Ovary (tissue), 9 donors: Measurements from ENCODE around the gene PAK1. TPM values are rescaled to one million over a fixed set of nuclear protein-coding genes. Genes with fewer than 3 reads are reported as not detected.

Experiments used
- DNase-seq, 5 donors: peaks; one replicate each; pipeline ENCODE4 v3.0.0-alpha.2; 2019 to 2020
- H3K27ac ChIP-seq, 2 donors: fragments of 200-600 bp; one replicate each; pipeline versions ENCODE4 v1.5.1 to v1.8.0; 2019 to 2022
- H3K27me3 ChIP-seq: fragments of 200-600 bp; one replicate; pipeline ENCODE4 v1.8.0; 2022
- H3K36me3 ChIP-seq: fragments of 200-600 bp; sonication (generic); one replicate; pipeline ENCODE4 v1.5.1; 2019
- H3K4me1 ChIP-seq: one replicate; pipeline ENCODE4 v1.8.1; 2013; ENCODE audit warnings: mild to moderate bottlenecking, moderate library complexity; ENCODE audit not compliant: insufficient read depth
- H3K4me3 ChIP-seq: fragments of 200-600 bp; sonication (generic); one replicate; pipeline ENCODE4 v1.5.1; 2017
- H3K9me3 ChIP-seq, 2 donors: fragments of 200-600 bp in 1 of 2; sonication (generic) in 1 of 2; one replicate each; pipeline versions ENCODE4 v1.5.1 to v1.8.1; 2013 to 2019; ENCODE audit warnings: mild to moderate bottlenecking in 1 of 2, moderate library complexity in 1 of 2
- CTCF ChIP-seq, 3 donors: fragments of 450-650 bp in 2 of 3; fragments of 200-600 bp in 1 of 3; IDR thresholded peaks; one replicate each; pipeline versions ENCODE4 v1.5.1 to v1.8.0; 2016 to 2022; ENCODE audit warnings: antibody characterized with exemption in 3 of 3, mild to moderate bottlenecking in 1 of 3
- EP300 ChIP-seq: sonication (generic); formaldehyde crosslinking; IDR thresholded peaks from one replicate; pipeline ENCODE4 v1.6.1; 2017; ENCODE audit warnings: antibody characterized with exemption
- POLR2A ChIP-seq: fragments of 450-650 bp; IDR thresholded peaks from one replicate; pipeline ENCODE4 v1.6.1; 2017; ENCODE audit warnings: antibody characterized with exemption, mild to moderate bottlenecking, moderate library complexity
- WGBS, 3 donors: extraction: QIAGEN DNeasy Blood & Tissue Kit in 1 of 3; methylation state at CpG; one replicate each; pipeline versions ENCODE4 v1.1.5 to v1.1.7; 2013 to 2017; 5-methylcytosine and 5-hydroxymethylcytosine counted together
- intact Hi-C, 4 donors: fragments of 100-400 bp; cut with DNase I; formaldehyde crosslinking; loops; one replicate each; pipeline versions ENCODE4 v1.11.0 to v1.15.1; 2022 to 2023
- polyA plus RNA-seq, 2 donors: library from polyadenylated mRNA; stranded (reverse); fragments of 200-250 nt in 1 of 2; fragments of 350-450 nt in 1 of 2; fragmentation: Illumina TruSeq in 1 of 2; extraction: RNeasy Lipid Tissue Mini Kit (QIAGEN cat#74804) in 1 of 2; gene quantifications; one replicate each; pipeline ENCODE4 v1.2.3, GENCODE V29; 2013 to 2014
- total RNA-seq, 7 donors: library from RNA; depleted of rRNA in 2 of 7; stranded (reverse); fragments of >200 nt in 2 of 7; fragmentation: NEBNext Ultra II Directional in 3 of 7; extraction: Animal tissue kit (Norgen Biotek cat#: 25700) in 3 of 7; gene quantifications; one replicate each; pipeline versions ENCODE4 v1.1.0 to v1.2.4, GENCODE V29; 2016 to 2023
- donor health status: DM: no; HTN: no; CAD: no; lungs with moderate emphysema.
- donor health status: DM: no; HTN: no; CAD: no.
- donor health status: Bipolar disorder and iron deficiency.
- donor health status: DM: yes; HTN: yes; CAD: no.
- donor health status: DM: no; HTN: no; CAD: no.
- donor health status: DM: yes; HTN: yes; CAD: no.

Gene PAK1
- total and polyA plus RNA-seq, 9 donors: 18.4 to 53.0 (median 42.3) TPM

- Histone ChIP-seq H3K9me3 (no peaks in the 10 kb centered on the region), H3K4me1 (peaks cover 5% of the 10 kb centered on the region), H3K4me3 (no peak overlapping the region), H3K27me3 (no peaks in the 10 kb centered on the region), H3K36me3 (no peaks in the 10 kb centered on the region), H3K27ac (no peak overlapping the region)
- DNase-seq: no peak
- 77 to 93% (median 83%) methylated on average over 3 of the region's 3 CpGs for WGBS, 3 donors
- TF ChIP-seq CTCF (IDR thresholded peaks at IDR 0.05): no peak
- TF ChIP-seq POLR2A: no peak
- TF ChIP-seq EP300: no peak
- intact Hi-C loops: no loop called here
Measured at GRCh38 chr11:77442394-77443053, 31.4 kb downstream of the PAK1 start.

DNA sequence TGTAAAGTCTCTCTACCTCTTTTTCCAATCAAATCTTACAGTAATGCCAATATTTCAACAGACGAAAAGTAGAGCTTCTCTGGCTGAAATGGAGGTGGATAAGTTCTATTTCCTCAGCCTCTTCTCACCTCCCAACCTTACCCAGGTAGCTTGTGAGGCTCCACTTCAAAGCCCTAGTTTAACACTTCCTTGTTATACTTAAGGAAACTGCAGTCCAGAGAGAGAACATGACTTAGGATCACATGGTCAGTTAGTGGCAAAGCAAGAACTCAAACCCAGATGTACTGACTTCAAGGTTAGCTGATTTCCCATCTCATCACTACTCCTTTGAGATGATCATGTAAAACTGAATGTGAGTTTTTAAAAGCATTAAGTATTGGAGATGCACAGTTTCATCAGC is 32.5 kb downstream of the PAK1 start:
- 90 to 97% (median 92%) methylated on average over 1 of the region's 1 CpG for WGBS, 3 donors
- H3K4me3 ChIP-seq: no peak overlapping the region
- H3K4me1 ChIP-seq: peaks cover 5% of the 10 kb centered on the region
- DNase-seq: no peak
- TF ChIP-seq POLR2A: no peak
- no peak for TF ChIP-seq EP300
- no peak for TF ChIP-seq CTCF (IDR thresholded peaks at IDR 0.05)
- no peaks in the 10 kb centered on the region for H3K9me3 ChIP-seq
- H3K27me3 ChIP-seq: no peaks in the 10 kb centered on the region
- H3K27ac ChIP-seq: no peak overlapping the region
- H3K36me3 ChIP-seq: no peaks in the 10 kb centered on the region
- intact Hi-C loops: no loop called here

- Histone ChIP-seq H3K36me3 (no peaks in the 10 kb centered on the region), H3K27ac (no peak overlapping the region), H3K4me1 (peaks cover 5% of the 10 kb centered on the region), H3K27me3 (no peaks in the 10 kb centered on the region), H3K9me3 (no peaks in the 10 kb centered on the region), H3K4me3 (no peak overlapping the region)
- DNase-seq: no peak
- TF ChIP-seq EP300 (no peak), POLR2A (no peak), CTCF (IDR thresholded peaks at IDR 0.05) (no peak)
- intact Hi-C loops: no loop called here
Measured at GRCh38 chr11:77440678-77441077, 33.2 kb downstream of the PAK1 start.

GRCh38 chr11:77438487-77438886 is 35.4 kb downstream of the PAK1 start:
- Histone ChIP-seq H3K9me3 (no peaks in the 10 kb centered on the region), H3K4me3 (no peak overlapping the region), H3K27ac (no peak overlapping the region), H3K4me1 (peaks cover 5% of the 10 kb centered on the region), H3K36me3 (no peaks in the 10 kb centered on the region), H3K27me3 (no peaks in the 10 kb centered on the region)
- TF ChIP-seq POLR2A: no peak
- TF ChIP-seq EP300: no peak
- TF ChIP-seq CTCF (IDR thresholded peaks at IDR 0.05): no peak
- 92 to 96% (median 93%) methylated on average over 2 of the region's 2 CpGs for WGBS, 3 donors
- intact Hi-C loops: no loop called here
- no peak for DNase-seq
